Measurements from ENCODE around the gene SDK1.

DNA sequence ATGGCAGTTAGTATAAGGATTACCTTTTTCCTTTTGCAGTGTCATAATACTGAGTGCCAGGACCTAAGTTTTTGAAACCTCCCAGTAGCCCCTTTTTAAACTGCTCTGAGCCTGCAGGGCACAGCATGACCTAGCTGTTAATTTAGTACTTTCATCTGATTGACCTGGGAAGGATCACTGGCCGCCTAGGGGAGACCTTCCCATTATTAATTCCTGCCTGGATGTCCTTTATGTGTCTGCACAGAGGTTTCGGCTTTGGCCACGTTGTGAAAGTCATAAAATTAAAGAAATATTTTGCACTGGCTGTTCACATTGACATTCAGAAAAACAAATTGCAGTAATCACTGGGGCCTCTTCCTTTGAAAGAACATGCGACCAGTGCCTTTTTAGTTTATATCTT, 290.2 kb downstream of the SDK1 start:
- TF ChIP-seq JUNB (IDR thresholded peaks at IDR 0.05) (no peak), CBX5 (IDR thresholded peaks at IDR 0.05; ENCODE audit: low read depth) (no peak), MXI1 (IDR thresholded peaks at IDR 0.05; ENCODE audit: low read depth, low read length) (no peak), POLR2A (IDR thresholded peaks at IDR 0.05; ENCODE audit: low read depth, low read length) (no peak), MYC (IDR thresholded peaks at IDR 0.05; ENCODE audit: insufficient read depth, insufficient read length, insufficient replicate concordance, low read length, severe bottlenecking) (no peak), EGR1 (IDR thresholded peaks at IDR 0.05; ENCODE audit: borderline replicate concordance in 1 of 2, low read depth in 2 of 2, low read length in 2 of 2) (no peak), EP300 (IDR thresholded peaks at IDR 0.05; ENCODE audit: borderline replicate concordance in 1 of 2, control insufficient read depth in 1 of 2, low read depth in 2 of 2, low read length in 2 of 2) (no peak), RFX5 (IDR thresholded peaks at IDR 0.05; ENCODE audit: low read depth, low read length) (no peak), RAD21 (IDR thresholded peaks at IDR 0.05; ENCODE audit: insufficient read depth, low read depth, low read length) (no peak), POLR2AphosphoS5 (IDR thresholded peaks at IDR 0.05; ENCODE audit: low read length) (no peak)
- TF ChIP-seq, protein P1, sequence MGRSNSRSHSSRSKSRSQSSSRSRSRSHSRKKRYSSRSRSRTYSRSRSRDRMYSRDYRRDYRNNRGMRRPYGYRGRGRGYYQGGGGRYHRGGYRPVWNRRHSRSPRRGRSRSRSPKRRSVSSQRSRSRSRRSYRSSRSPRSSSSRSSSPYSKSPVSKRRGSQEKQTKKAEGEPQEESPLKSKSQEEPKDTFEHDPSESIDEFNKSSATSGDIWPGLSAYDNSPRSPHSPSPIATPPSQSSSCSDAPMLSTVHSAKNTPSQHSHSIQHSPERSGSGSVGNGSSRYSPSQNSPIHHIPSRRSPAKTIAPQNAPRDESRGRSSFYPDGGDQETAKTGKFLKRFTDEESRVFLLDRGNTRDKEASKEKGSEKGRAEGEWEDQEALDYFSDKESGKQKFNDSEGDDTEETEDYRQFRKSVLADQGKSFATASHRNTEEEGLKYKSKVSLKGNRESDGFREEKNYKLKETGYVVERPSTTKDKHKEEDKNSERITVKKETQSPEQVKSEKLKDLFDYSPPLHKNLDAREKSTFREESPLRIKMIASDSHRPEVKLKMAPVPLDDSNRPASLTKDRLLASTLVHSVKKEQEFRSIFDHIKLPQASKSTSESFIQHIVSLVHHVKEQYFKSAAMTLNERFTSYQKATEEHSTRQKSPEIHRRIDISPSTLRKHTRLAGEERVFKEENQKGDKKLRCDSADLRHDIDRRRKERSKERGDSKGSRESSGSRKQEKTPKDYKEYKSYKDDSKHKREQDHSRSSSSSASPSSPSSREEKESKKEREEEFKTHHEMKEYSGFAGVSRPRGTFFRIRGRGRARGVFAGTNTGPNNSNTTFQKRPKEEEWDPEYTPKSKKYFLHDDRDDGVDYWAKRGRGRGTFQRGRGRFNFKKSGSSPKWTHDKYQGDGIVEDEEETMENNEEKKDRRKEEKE (IDR thresholded peaks at IDR 0.05): no peak
- TF ChIP-seq, protein P2, sequence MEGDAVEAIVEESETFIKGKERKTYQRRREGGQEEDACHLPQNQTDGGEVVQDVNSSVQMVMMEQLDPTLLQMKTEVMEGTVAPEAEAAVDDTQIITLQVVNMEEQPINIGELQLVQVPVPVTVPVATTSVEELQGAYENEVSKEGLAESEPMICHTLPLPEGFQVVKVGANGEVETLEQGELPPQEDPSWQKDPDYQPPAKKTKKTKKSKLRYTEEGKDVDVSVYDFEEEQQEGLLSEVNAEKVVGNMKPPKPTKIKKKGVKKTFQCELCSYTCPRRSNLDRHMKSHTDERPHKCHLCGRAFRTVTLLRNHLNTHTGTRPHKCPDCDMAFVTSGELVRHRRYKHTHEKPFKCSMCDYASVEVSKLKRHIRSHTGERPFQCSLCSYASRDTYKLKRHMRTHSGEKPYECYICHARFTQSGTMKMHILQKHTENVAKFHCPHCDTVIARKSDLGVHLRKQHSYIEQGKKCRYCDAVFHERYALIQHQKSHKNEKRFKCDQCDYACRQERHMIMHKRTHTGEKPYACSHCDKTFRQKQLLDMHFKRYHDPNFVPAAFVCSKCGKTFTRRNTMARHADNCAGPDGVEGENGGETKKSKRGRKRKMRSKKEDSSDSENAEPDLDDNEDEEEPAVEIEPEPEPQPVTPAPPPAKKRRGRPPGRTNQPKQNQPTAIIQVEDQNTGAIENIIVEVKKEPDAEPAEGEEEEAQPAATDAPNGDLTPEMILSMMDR (IDR thresholded peaks at IDR 0.05 in 2 of 3, conservative IDR thresholded peaks at IDR 0.05 in 1 of 3; ENCODE audit: control insufficient read depth in 2 of 3, extremely low read depth in 1 of 3, insufficient read depth in 1 of 3, low read depth in 3 of 3, low read length in 3 of 3): no peak
- TF ChIP-seq, protein P3, sequence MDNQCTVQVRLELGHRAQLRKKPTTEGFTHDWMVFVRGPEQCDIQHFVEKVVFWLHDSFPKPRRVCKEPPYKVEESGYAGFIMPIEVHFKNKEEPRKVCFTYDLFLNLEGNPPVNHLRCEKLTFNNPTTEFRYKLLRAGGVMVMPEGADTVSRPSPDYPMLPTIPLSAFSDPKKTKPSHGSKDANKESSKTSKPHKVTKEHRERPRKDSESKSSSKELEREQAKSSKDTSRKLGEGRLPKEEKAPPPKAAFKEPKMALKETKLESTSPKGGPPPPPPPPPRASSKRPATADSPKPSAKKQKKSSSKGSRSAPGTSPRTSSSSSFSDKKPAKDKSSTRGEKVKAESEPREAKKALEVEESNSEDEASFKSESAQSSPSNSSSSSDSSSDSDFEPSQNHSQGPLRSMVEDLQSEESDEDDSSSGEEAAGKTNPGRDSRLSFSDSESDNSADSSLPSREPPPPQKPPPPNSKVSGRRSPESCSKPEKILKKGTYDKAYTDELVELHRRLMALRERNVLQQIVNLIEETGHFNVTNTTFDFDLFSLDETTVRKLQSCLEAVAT (IDR thresholded peaks at IDR 0.05): no peak

All from GM12878 (cell line).